ENCODE measurements around the gene SLC38A2. TPM values are rescaled to one million over a fixed set of nuclear protein-coding genes. Genes with fewer than 3 reads are reported as not detected.

The SLC38A2 gene
- total RNA-seq, 1 donor from 2014 or later, result 348 TPM

DNA sequence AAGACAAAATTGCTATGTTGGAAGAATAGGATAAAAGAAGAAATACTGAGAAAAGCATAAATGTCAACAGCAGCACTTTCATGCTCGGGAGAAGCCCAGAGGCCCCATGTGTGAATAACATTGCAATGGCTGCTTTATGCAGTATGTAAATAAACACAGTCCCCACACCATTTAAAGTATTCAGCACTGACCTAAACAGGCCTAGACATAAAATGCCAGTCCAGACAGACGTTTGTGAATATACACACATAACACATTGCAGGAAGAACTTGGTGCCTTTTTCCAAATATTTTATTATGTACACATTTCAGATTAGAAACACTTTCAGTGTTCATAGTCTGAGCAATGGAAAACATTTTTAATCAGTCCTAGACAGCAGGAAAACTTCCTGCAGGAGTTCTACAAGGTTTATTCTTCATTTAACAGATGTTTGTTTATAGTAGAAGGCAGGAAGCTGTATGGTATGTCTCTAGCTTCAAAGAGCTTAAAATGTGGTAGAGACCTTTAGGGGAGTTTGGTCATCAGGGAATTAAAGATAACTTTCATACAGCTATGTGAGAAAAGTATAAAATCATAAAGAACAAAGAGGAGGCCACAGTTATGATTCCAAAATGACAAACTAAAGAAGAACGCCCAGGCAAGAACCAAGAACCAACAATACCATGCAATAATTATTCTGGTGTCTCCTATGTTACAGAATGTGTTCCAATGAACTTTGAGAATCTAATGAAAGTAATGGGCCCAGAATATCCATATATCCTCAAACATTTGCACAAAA is 30.6 kb upstream of the SLC38A2 start:
- no peak overlapping the region for H3K27ac Mint-ChIP-seq
- TF ChIP-seq, protein P1, sequence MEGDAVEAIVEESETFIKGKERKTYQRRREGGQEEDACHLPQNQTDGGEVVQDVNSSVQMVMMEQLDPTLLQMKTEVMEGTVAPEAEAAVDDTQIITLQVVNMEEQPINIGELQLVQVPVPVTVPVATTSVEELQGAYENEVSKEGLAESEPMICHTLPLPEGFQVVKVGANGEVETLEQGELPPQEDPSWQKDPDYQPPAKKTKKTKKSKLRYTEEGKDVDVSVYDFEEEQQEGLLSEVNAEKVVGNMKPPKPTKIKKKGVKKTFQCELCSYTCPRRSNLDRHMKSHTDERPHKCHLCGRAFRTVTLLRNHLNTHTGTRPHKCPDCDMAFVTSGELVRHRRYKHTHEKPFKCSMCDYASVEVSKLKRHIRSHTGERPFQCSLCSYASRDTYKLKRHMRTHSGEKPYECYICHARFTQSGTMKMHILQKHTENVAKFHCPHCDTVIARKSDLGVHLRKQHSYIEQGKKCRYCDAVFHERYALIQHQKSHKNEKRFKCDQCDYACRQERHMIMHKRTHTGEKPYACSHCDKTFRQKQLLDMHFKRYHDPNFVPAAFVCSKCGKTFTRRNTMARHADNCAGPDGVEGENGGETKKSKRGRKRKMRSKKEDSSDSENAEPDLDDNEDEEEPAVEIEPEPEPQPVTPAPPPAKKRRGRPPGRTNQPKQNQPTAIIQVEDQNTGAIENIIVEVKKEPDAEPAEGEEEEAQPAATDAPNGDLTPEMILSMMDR (IDR thresholded peaks at IDR 0.05), result no peak
- no peak for TF ChIP-seq EZH2 (IDR thresholded peaks at IDR 0.05)
- TF ChIP-seq EZH2phosphoT487 (IDR thresholded peaks at IDR 0.05), result no peak
- peaks cover 14% of the 10 kb centered on the region for H3K4me1 Mint-ChIP-seq
- Histone ChIP-seq H3K36me3 (no peaks in the 10 kb centered on the region), H3K27ac (no peak overlapping the region), H3K9ac (no peak overlapping the region), H3K4me1 (peaks cover 6% of the 10 kb centered on the region), H3K27me3 (no peaks in the 10 kb centered on the region), H2AFZ (replicated peaks) (no peak overlapping the region), H3K4me2 (no peak overlapping the region), H3K9me3 (ENCODE audit: low read depth) (no peaks in the 10 kb centered on the region), H4K20me1 (ENCODE audit: low read depth) (no peaks in the 10 kb centered on the region), H3K79me2 (ENCODE audit: low read depth) (no peaks in the 10 kb centered on the region), H3F3A (ENCODE audit: low read depth) (no peaks in the 10 kb centered on the region), H3K4me3 (no peak overlapping the region)
- H3K36me3 Mint-ChIP-seq, result no peaks in the 10 kb centered on the region
- H3K4me3 Mint-ChIP-seq, result no peak overlapping the region
- DNase-seq (ENCODE audit: low spot score), result no peak
- H3K9me3 Mint-ChIP-seq, result peaks cover 11% of the 10 kb centered on the region
- no peaks in the 10 kb centered on the region for H3K27me3 Mint-ChIP-seq (ENCODE audit: insufficient read depth, low read depth)

DNA sequence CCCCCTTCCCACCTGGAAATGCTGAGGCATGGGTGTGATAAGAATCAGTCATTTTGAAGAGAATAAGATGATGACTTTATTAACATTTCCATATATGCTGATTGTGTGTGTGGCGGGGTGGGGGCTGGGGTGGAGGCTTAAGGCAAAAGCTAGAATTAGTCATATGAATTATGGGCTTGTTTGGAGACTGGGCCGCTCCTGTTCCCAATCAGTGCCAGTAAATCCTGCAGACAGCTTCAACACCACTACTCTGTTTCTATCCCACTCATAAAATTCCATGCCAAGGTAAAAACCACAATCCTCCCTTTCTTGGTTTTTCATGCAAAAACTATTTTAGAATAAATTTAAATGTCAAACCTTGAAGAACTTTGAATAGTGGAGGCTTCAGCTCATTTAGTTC is 29.9 kb upstream of the SLC38A2 start:
- DNase-seq (ENCODE audit: low spot score), result no peak
- no peaks in the 10 kb centered on the region for H3K36me3 ChIP-seq
- no peaks in the 10 kb centered on the region for H3K27me3 ChIP-seq
- peaks cover 15% of the 10 kb centered on the region for H3K9me3 Mint-ChIP-seq
- H3K4me1 ChIP-seq, result peaks cover 6% of the 10 kb centered on the region
- no peak for TF ChIP-seq EZH2phosphoT487 (IDR thresholded peaks at IDR 0.05)
- no peak for TF ChIP-seq EZH2 (IDR thresholded peaks at IDR 0.05)
- TF ChIP-seq, protein P1 (IDR thresholded peaks at IDR 0.05), result no peak
- H3K36me3 Mint-ChIP-seq, result peaks cover 3% of the 10 kb centered on the region
- H3K79me2 ChIP-seq (ENCODE audit: low read depth), result no peaks in the 10 kb centered on the region
- peaks cover 3% of the 10 kb centered on the region for H3K27me3 Mint-ChIP-seq (ENCODE audit: insufficient read depth, low read depth)
- H3K27ac ChIP-seq, result no peak overlapping the region
- H3K9ac ChIP-seq, result no peak overlapping the region
- no peak overlapping the region for H3K4me2 ChIP-seq
- H3K4me3 Mint-ChIP-seq, result no peak overlapping the region
- H3F3A ChIP-seq (ENCODE audit: low read depth), result no peaks in the 10 kb centered on the region
- H3K9me3 ChIP-seq (ENCODE audit: low read depth), result no peaks in the 10 kb centered on the region
- H2AFZ ChIP-seq (replicated peaks), result no peak overlapping the region
- peaks cover 14% of the 10 kb centered on the region for H3K4me1 Mint-ChIP-seq
- H4K20me1 ChIP-seq (ENCODE audit: low read depth), result no peaks in the 10 kb centered on the region
- no peak overlapping the region for H3K27ac Mint-ChIP-seq
- no peak overlapping the region for H3K4me3 ChIP-seq

DNA sequence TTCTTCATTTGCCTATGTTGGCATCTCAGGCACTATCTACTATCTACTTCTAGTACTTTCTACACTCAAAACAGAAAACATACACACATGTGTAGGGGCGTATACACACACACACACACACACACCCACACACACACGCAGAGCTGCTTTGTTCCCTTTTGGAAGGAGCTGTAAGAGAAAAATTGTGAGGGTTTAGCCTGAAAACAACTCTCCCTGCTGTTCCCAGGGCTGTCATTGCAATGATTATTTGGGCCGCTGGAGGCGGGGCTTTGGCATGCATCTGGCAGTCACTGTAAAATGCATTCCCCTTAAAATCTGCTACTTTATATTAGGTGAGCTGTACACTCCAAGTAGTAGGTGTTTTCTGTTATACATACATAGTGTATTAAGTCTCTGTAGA is 29.1 kb upstream of the SLC38A2 start:
- Mint-ChIP-seq H3K27ac (no peak overlapping the region), H3K4me3 (no peak overlapping the region), H3K36me3 (peaks cover 3% of the 10 kb centered on the region), H3K4me1 (peaks cover 15% of the 10 kb centered on the region), H3K27me3 (ENCODE audit: insufficient read depth, low read depth) (peaks cover 3% of the 10 kb centered on the region), H3K9me3 (peaks cover 17% of the 10 kb centered on the region)
- Histone ChIP-seq H3K79me2 (ENCODE audit: low read depth) (no peaks in the 10 kb centered on the region), H3F3A (ENCODE audit: low read depth) (no peaks in the 10 kb centered on the region), H3K27ac (no peak overlapping the region), H3K9ac (no peak overlapping the region), H3K27me3 (no peaks in the 10 kb centered on the region), H3K4me2 (no peak overlapping the region), H2AFZ (replicated peaks) (no peak overlapping the region), H3K9me3 (ENCODE audit: low read depth) (no peaks in the 10 kb centered on the region), H3K4me3 (no peak overlapping the region), H4K20me1 (ENCODE audit: low read depth) (no peaks in the 10 kb centered on the region), H3K36me3 (no peaks in the 10 kb centered on the region), H3K4me1 (peaks cover 6% of the 10 kb centered on the region)
- TF ChIP-seq, protein P1 (IDR thresholded peaks at IDR 0.05), result no peak
- TF ChIP-seq EZH2phosphoT487 (IDR thresholded peaks at IDR 0.05) (no peak), EZH2 (IDR thresholded peaks at IDR 0.05) (no peak)
- no peak for DNase-seq (ENCODE audit: low spot score)

Data from neural progenitor cell (in vitro differentiated cells).